ENCODE measurements around the gene FBXO10.
A peak's percentile ranks its signal among the peaks of the same experiment; 100 is the strongest.
"Not testable (repeated sequence)": the region's sequence is repeated elsewhere in the genome, so short reads cannot be mapped to it uniquely, and the experiment has no call there.

The FBXO10 gene

DNA sequence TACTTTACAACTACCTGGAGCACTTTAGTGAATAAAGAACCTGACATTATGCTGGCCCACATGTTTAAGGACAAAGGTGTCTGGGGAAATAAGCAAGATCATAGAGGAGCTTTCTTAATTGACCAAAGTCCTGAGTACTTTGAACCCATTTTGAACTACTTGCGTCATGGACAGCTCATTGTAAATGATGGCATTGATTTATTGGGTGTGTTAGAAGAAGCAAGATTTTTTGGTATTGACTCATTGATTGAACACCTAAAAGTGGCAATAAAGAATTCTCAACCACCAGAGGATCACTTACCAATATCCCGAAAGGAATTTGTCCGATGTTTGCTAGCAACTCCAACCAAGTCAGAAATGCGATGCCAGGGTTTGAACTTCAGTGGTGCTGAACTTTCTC is 98.7 kb downstream of the FBXO10 start:
- not testable (repeated sequence) for DNase-seq (ENCODE audit: low read depth)

DNA sequence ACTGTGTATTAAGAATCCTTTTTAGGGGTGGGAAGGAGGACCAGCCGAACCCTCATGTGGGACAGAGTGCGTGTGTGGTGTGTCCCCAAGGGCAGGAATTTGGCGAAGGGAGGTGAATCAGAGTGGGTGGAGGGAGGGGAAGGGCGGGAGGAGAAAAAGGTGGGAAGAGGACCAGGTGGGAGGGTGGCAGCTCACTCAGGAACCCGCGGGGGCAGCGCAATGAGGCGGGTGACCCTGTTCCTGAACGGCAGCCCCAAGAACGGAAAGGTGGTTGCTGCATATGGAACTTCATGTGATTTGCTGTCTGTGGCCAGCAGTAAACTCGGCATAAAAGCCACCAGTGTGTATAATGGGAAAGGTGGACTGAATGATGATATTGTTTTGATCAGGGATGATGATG is 99.2 kb downstream of the FBXO10 start:
- no peak for DNase-seq (ENCODE audit: low read depth)

DNA sequence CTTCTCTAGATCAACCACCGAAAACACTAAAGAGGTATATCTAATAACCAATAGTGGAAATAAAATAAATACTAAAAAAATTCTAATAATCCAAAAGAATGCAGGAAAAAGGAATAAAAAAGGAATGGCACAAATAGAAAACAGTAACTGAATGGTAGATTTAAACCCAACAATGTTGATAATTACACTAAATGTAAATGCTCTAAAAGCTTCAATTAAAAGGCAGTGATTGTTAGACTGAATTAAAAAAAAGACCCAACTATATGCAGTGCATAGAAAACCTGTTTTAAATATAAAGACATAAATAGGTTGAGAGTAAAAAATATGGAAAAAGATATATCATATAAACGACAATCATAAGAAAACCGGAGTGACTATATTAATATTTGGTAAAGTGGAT is 101.7 kb downstream of the FBXO10 start:
- DNase-seq (ENCODE audit: low read depth), result no peak

DNA sequence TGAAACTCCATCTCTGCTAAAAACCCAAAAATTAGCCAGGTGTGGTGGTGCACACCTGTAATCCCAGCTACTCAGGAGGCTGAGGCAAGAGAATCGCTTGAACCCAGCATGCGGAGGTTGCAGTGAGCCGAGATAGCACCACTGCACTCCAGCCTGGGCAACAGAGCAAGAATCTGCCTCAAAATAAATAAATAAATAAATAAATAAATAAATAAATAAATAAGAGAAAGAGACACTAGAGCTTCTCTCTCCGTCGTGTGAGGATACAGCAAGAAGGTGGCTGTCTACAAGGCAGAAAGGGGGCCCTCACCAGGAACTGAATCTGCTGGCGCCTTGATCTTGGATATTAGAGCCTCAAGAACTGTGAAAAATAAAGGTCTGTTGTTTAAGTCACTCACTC is 102.2 kb downstream of the FBXO10 start:
- not testable (repeated sequence) for DNase-seq (ENCODE audit: low read depth)

DNA sequence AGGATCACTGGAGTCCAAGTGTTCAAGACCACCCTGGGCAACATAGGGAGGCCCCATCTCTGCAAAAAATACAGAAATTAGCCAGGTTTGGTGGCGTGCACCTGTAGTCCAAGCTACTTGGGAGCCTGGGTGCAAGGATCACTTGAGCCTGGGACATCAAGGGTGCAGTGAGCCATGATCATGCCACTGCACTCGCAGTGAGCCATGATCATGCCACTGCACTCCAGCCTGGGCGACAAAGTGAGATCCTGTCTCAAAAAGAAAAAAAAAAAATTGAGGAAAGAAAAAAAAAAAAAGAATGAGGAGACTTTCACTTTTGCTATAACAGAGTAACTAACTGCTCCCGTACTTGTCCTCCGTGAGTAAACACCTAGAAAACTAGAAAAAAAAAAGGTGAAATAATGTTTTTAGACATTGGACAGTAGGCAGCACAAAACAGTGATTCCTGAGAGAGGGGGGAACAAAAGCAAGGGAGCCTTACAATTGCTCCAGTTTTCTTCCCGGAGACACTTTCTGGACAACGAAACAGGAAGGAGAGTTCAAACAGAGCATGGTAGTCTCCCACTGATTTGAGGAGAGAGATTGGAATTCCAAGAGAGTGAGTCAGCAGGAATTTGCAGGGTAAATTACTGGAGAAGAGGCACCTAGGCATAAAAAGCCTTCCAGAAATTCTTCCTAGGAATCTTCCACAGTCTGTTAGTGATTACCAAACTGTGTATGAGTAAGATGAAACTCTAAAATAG is 104.1 kb downstream of the FBXO10 start:
- peak; percentile 83 for DNase-seq (ENCODE audit: low read depth)

GRCh38 chr9:37468620-37469019 is 107.6 kb downstream of the FBXO10 start:
- DNase-seq (ENCODE audit: low read depth), result no peak

- DNase-seq (ENCODE audit: low read depth), result not testable (repeated sequence)
Measured at GRCh38 chr9:37467530-37467929, 108.7 kb downstream of the FBXO10 start.

DNA sequence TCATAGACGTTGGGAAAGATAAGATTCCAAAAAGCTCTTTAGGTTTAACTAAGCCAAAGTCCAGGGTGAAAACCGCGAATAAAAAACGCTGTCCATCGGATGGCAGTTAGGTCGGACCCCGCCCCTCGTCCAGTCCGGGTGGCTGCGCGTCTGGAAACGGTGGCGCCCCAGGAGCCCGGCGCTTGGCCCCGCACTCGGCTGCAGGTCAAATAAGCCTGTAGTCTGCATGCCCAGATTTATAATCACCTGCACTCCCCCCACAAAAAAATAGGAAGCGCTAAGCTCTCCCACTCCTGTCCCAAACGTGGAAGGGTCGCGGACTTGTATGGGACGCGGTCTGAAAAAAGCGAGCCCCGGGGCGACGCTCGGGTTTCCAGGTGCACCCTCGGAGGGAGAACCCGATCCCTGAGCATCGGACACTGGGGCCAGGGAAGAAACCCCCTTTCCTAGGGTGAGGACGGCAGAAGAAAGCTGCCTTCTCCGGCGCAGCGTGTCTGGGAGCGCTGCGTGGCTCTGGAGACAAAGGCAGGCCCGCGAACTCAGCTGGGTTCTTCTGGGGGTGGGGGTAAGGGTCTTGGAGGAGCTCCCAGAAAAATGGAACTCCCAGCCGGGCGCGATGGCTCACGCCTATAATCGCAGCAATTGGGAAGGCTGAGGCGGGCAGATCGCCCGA is 110.0 kb downstream of the FBXO10 start:
- peak; percentile 88 for DNase-seq (ENCODE audit: low read depth)

GRCh38 chr9:37465249-37466036 is 110.7 kb downstream of the FBXO10 start, which contains the start of gene ZBTB5:
Gene ZBTB5 (minus strand): TSS chr9:37465450. CDS start chr9:37442551, 22,899 bp downstream.
- peak; percentile 100 for DNase-seq (ENCODE audit: low read depth)

GRCh38 chr9:37464426-37465248 is 111.5 kb downstream of the FBXO10 start:
- peak; percentile 64 for DNase-seq (ENCODE audit: low read depth)

DNA sequence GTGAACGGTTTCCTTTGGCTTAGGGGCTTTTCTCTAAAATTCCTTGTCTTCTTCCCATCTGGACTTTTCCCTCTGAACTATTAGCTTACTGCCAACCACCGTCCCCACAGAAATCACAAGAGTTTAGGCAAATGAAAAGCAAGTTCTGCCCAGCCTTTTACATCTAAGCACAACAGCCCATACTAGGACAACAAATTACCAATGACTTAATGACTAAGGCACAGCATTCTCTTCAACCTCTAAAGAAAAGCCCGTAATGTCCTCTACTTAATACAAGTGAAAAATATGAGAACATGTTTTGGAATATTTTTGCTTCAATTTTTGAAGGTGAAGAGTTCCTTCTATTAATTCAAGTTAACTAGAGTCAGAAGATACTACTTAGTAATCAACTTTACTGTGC is 112.2 kb downstream of the FBXO10 start:
- DNase-seq (ENCODE audit: low read depth), result no peak
